ENCODE data around the gene RGS3. TPM values are rescaled to one million over a fixed set of nuclear protein-coding genes. Genes with fewer than 3 reads are reported as not detected.

The RGS3 gene
- total and polyA plus RNA-seq, 2 donors (not counting 3 experiments of a cell fraction or from before 2014, with no cell fraction given), result 356 to 416 TPM

DNA sequence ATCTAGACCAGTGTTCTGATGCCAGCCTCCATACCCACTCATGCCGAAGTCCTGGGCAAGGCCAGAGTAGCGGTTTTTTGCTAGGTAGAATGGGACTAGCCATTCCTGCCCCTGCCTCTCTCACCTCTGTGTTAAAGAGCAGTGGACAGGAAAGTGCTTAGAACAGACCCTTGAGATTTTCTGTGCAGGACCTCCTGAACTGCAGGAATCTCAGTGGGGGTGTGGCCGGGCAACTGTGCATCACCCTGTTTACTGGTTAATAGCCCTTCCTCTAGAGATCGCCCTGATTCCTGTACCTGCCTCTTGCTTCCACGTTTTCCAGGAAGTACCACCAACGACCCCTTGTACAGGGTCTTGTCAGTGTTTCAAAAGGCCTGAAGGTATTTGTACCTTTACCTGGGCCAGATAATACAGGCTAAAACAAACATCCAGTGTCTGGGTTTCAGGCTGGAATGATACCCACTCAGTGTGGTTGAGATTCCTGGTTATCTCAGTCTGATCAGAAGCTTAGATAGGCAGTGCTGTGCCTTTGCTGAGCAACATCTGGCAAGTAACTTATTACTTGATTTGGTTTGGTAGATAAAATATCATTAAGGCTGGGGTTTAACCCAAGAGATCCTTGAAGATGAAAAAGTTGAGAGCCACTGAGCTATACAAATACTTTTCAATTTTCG, 65.9 kb downstream of the RGS3 start:
- H3K27me3 ChIP-seq (ENCODE audit: control insufficient read depth in 2 of 2, insufficient read depth in 2 of 2, low read length in 2 of 2), result no peaks in the 10 kb centered on the region
- H3K9me1 ChIP-seq (replicated peaks; ENCODE audit: control insufficient read depth, extremely low read depth, insufficient read depth, low read length), result no peaks in the 10 kb centered on the region
- H3K79me2 ChIP-seq (ENCODE audit: control insufficient read depth, insufficient read depth, low read length), result peaks cover 37% of the 10 kb centered on the region
- ChIA-PET POLR2A (no interaction called here), CTCF (interaction anchor here (1.0 kb wide), 1 partner anchor 105 kb away, joined by 3 read pairs; no protein-coding TSS in a partner anchor)
- DNase-seq (ENCODE audit: low read depth, low spot score) (no peak), FAIRE-seq (no peak)
- no peaks in the 10 kb centered on the region for H3K9me3 ChIP-seq (replicated peaks; ENCODE audit: control insufficient read depth, insufficient read depth, low read length)
- intact Hi-C loops (cut with micrococcal nuclease) (no loop called here), dilution Hi-C loops (cut with MboI; ENCODE audit: extremely low pct_ligation_motif_present, low sequenced_read_pairs) (no loop called here)
- H3K4me1 ChIP-seq (ENCODE audit: control insufficient read depth, extremely low read depth, insufficient read depth, low read length), result peaks cover 8% of the 10 kb centered on the region
- no peak overlapping the region for H3K27ac ChIP-seq (ENCODE audit: insufficient read depth, low read depth, low read length)
- H3K4me2 ChIP-seq (ENCODE audit: insufficient read depth, low read length), result no peak overlapping the region
- TF ChIP-seq MYC (IDR thresholded peaks at IDR 0.05; ENCODE audit: low read depth, low read length) (no peak), POLR2A (IDR thresholded peaks at IDR 0.05; ENCODE audit: low read depth, low read length) (no peak), JUN (IDR thresholded peaks at IDR 0.05; ENCODE audit: borderline replicate concordance, insufficient read depth, insufficient read length, low read depth) (no peak), FOS (IDR thresholded peaks at IDR 0.05; ENCODE audit: borderline replicate concordance, insufficient read depth, low read length) (no peak), EZH2 (IDR thresholded peaks at IDR 0.05; ENCODE audit: borderline replicate concordance, low read depth, low read length, severe bottlenecking) (no peak), GATA2 (IDR thresholded peaks at IDR 0.05; ENCODE audit: insufficient read depth, insufficient read length, low read depth, low read length) (no peak), POLR2AphosphoS5 (IDR thresholded peaks at IDR 0.05; ENCODE audit: insufficient read depth, low read depth, low read length) (no peak)
- TF ChIP-seq, protein P1, sequence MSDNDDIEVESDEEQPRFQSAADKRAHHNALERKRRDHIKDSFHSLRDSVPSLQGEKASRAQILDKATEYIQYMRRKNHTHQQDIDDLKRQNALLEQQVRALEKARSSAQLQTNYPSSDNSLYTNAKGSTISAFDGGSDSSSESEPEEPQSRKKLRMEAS (IDR thresholded peaks at IDR 0.05; ENCODE audit: insufficient read depth, insufficient read length), result no peak
- TF ChIP-seq, protein P2, sequence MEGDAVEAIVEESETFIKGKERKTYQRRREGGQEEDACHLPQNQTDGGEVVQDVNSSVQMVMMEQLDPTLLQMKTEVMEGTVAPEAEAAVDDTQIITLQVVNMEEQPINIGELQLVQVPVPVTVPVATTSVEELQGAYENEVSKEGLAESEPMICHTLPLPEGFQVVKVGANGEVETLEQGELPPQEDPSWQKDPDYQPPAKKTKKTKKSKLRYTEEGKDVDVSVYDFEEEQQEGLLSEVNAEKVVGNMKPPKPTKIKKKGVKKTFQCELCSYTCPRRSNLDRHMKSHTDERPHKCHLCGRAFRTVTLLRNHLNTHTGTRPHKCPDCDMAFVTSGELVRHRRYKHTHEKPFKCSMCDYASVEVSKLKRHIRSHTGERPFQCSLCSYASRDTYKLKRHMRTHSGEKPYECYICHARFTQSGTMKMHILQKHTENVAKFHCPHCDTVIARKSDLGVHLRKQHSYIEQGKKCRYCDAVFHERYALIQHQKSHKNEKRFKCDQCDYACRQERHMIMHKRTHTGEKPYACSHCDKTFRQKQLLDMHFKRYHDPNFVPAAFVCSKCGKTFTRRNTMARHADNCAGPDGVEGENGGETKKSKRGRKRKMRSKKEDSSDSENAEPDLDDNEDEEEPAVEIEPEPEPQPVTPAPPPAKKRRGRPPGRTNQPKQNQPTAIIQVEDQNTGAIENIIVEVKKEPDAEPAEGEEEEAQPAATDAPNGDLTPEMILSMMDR (IDR thresholded peaks at IDR 0.05; ENCODE audit: extremely low read depth in 1 of 2, insufficient read depth in 1 of 2, low read depth in 1 of 2, low read length in 2 of 2), result no peak
- no peak overlapping the region for H3K4me3 ChIP-seq (replicated peaks in 1 of 3; ENCODE audit: insufficient read depth in 1 of 3, low read depth in 1 of 3, low read length in 3 of 3)
- H3K36me3 ChIP-seq (ENCODE audit: control insufficient read depth in 2 of 2, extremely low read depth in 1 of 2, insufficient read depth in 2 of 2, low read length in 2 of 2), result peaks cover 63 to 88% of the 10 kb centered on the region in 2 experiments
- BruUV-seq (replicated peaks), result no TSS peak
- H2AFZ ChIP-seq (ENCODE audit: low read depth, low read length), result no peak overlapping the region
- no peak overlapping the region for H3K9ac ChIP-seq (replicated peaks; ENCODE audit: extremely low read depth, insufficient read depth, low read length)
- H4K20me1 ChIP-seq (replicated peaks; ENCODE audit: control insufficient read depth, extremely low read depth, insufficient read depth, low read length), result no peaks in the 10 kb centered on the region
